Measurements from ENCODE around the gene OR8H3.
"Not testable (repeated sequence)": the region's sequence is repeated elsewhere in the genome, so short reads cannot be mapped to it uniquely, and the experiment has no call there.

OR8H3 gene, protein sequence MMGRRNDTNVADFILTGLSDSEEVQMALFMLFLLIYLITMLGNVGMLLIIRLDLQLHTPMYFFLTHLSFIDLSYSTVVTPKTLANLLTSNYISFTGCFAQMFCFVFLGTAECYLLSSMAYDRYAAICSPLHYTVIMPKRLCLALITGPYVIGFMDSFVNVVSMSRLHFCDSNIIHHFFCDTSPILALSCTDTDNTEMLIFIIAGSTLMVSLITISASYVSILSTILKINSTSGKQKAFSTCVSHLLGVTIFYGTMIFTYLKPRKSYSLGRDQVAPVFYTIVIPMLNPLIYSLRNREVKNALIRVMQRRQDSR

DNA sequence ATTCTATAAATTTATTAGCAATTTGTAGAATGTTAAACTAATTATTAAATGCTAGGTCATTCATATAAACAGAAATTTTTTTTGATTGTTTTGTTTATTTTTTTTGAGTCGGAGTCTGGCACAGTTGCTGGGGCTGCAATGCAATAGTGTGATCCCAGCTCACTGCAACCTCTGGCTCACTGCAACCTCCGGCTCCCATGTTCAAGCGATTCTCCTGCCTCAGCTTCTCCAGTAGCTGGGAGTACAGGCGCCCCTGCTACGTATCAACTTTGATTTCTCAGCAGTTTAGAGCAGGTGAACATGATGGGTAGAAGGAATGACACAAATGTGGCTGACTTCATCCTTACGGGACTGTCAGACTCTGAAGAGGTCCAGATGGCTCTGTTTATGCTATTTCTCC lies at the start of gene OR8H3:
Gene OR8H3, plus strand, starts transcription at position 301 of the 400 bp plus-strand sequence. Its CDS starts 0 bp downstream, at position 301.
- no peak for DNase-seq (ENCODE audit: low read depth in 2 of 2, low spot score in 1 of 2)

DNA sequence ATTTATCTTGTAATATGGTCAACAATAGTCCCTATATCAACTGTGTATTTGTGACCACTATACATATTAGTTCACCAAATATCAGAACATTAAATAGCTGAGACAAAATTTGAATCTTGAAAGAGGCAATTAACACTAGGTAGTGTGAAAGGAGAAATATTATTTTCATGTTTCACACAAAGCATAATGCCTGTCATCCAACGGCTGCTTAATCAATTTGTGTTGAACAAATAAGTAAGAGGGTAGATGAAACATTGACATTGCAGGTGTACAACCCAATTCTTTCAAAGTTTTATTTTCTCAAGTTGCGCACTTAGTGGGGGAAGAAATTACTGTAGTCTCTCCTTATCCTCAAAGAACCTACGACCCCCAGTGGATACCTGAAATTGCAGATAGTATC lies 32.5 kb upstream of the OR8H3 start:
- DNase-seq (ENCODE audit: low read depth in 2 of 2, low spot score in 1 of 2), result no peak

DNA sequence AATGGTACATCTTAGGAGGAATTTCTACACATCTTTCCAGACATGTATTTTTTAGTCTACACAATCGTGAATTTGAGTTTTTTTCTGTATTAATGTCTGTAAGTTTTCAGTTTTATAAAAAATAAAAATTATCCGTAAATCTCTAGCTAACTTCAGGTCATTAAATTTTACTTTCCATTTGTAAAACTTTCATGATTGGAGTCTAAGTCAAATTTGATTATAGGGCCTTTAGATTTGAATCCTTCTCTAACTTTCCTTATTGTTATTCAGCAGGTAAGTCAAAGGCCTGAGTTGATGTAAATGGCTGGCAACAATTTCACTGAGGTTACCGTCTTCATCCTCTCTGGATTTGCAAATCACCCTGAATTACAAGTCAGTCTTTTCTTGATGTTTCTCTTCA lies 29.2 kb upstream of the OR8H3 start, which contains the start of gene OR8I2:
Gene OR8I2, plus strand, starts transcription at position 301 of the 400 bp plus-strand sequence. Its CDS starts 0 bp downstream, at position 301.
- no peak for DNase-seq (ENCODE audit: low read depth in 2 of 2, low spot score in 1 of 2)

DNA sequence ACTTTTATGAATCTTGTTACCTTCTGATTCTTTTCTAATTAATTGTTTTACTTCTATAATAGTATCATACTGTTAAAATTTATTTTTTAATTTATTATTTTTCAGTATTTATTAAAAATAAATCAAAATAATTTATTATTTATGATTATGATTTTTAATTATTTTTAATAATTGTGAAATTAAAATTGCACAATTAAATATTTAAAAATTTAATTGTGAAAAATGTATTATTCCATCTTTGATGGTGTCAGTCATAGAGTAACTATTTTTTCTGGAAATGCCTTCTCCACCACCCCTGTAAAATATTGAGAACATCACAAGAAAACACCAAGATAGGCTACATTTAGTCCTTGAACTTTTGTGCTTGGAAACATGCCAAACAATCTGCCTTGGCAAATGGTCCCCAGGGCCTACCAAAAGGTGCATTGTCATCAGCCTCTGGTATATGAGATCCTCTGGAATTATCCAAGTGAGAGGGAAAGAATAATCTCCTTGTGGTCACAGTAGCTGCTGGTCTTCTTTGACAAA lies 18.9 kb upstream of the OR8H3 start, which contains the start of gene OR8H2:
Gene OR8H2, plus strand, starts transcription at position 478 of the 528 bp plus-strand sequence. CDS start 1,356 bp downstream, outside the sequence.
- no peak for DNase-seq (ENCODE audit: low read depth in 2 of 2, low spot score in 1 of 2)

DNA sequence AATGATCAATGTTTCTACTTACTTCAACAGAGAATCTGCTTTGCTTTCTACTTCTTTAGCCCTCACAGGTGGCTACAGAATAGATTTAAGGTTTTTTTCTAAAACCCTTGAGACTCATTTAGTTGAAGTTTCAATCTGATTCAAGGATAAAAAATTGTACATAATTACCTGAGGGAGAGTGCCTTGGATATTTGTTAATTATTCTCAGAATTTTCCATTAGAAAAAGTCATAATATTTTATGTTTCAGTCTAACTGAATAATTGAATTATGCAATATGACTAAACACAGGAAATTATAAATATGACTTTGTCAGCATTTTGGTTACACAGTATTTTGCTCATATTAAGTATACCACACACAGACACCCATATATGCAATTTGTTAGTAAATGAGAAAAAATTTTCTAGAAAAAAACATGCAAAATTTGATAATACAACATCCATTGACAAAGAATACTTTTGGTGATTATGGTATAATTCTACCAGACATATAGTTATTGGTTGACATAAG lies 18.0 kb downstream of the OR8H3 start, which contains the start of gene OR8J3:
Gene OR8J3, minus strand, starts transcription at position 51 of the 511 bp plus-strand sequence. CDS start 2,483 bp downstream, outside the sequence.
- DNase-seq (ENCODE audit: low read depth in 2 of 2, low spot score in 1 of 2), result no peak

DNA sequence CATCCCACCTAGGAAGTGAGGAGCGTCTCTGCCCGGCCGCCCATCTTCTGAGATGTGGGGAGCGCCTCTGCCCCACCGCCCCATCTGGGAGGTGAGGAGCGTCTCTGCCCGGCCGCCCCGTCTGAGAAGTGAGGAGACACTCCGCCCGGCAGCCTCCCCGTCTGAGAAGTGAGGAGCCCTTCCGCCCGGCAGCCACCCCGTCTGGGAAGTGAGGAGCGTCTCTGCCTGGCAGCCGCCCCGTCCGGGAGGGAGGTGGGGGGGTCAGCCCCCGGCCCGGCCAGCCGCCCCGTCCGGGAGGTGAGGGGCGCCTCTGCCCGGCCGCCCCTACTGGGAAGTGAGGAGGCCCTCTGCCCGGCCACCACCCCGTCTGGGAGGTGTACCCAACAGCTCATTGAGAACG lies 21.5 kb downstream of the OR8H3 start:
- DNase-seq (ENCODE audit: low read depth in 2 of 2, low spot score in 1 of 2), result not testable (repeated sequence)

DNA sequence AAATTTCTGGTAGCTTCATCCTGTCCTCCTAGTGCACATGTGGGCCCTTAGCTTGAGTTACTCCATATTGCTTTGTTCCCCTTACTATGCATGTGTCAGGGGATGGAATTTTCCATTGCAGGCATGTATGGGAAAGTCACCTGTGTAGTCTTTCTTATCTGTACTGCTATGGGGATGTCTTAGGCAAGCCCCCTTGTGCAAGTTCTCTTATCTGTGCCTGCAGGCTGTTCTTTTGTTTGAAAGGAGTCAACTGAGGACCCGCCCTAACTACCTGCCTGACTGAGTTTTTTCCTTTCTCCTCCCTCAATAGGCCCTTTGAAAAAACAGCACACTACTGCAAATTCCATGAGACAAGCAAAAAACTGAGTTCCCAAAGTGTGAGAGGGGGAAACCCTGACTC lies 29.2 kb downstream of the OR8H3 start:
- DNase-seq (ENCODE audit: low read depth in 2 of 2, low spot score in 1 of 2), result no peak

DNA sequence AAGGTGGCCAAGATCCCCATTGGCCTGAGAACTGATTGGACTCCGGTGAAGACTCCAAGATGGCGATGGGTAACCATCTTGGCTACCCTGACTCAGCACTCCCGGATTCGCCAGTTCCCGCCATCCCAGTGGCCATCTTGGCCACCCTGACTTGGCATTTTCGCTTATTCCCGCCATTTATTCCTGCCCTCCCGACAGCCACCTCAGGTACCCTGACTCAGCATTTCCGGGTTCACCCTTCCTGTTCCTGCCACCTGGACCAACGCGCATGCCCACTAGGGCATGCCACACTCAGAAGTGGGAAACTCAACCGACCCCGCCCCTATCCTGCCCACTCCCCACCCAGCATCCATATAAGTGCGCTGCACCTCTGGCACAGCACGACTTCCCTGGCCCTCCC lies 30.2 kb downstream of the OR8H3 start:
- no peak for DNase-seq (ENCODE audit: low read depth in 2 of 2, low spot score in 1 of 2)

DNA sequence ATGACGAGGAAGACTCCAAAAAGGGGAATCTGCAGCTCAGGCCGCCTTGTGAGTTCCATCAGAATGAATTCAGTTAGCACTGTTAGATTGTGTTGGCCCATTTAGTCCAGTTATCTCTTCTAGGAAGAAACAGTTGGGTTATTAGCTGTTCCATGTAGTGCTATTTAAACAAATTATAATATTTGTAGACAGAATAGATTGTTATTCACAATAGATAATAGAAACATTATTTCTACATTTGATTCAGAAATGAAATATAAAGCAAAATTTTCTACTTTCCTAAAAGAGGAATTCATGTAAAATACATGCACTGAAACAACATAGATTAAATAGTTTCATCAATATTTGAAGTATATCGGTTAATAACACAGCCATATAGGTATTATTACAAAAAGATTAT lies 38.0 kb downstream of the OR8H3 start, which contains the start of gene OR8K5:
Gene OR8K5, minus strand, starts transcription at position 101 of the 400 bp plus-strand sequence. Its CDS starts 0 bp downstream, at position 101.
- no peak for DNase-seq (ENCODE audit: low read depth in 2 of 2, low spot score in 1 of 2)

DNA sequence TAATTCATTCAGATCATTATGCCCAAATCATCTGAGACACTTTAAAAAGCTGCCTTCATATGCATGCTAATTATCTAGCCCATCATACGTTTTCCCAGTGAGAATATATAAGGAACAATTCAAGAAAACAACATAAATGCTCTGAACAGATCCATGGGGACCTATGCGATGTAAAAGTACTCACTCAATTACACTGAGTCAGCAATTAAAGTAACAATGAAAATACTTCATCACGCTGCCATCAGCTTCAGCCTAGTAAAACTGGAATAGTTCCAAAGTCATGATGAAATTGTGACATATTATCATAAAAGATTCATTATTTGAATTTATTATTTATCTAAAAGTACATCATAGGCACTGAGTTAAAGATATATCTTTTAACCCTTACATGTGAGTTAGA lies 41.6 kb downstream of the OR8H3 start:
- DNase-seq (ENCODE audit: low read depth in 2 of 2, low spot score in 1 of 2), result no peak

DNA sequence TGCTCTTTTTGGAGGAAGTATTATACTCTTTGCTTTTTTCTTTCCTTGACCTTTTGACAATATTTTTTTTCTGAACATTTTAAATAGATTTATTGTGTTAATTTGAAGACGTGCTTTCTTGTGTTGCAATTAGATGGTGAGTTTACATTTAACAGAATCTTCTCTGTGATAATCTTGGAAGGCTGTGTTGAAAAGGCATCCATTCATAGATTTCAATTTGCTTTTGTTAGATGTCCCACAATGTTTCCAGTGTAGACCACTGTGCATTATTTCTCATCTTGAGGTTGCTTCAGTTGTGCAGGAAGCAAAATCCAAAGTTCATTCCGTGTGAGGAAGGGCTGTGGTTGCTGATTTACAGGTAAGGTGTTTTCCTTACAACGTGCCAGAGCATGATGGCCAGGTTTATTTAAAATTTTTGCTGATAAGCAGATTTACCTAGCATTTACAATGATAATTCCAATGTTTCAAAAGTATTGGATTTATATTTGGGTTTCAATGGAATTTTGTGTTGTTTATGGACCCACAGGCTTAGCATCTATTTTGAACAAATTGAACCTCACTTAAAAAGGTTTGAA lies 50.2 kb downstream of the OR8H3 start:
- no peak for DNase-seq (ENCODE audit: low read depth in 2 of 2, low spot score in 1 of 2)

Measured in stimulated activated CD8-positive, alpha-beta memory T cell treated with anti-CD3 and anti-CD28 coated beads, Interleukin-4, amount 100 ng/mL, for 1 hour (primary cell).